ENCODE measurements around the gene DOCK2.
"Not testable (repeated sequence)": the region's sequence is repeated elsewhere in the genome, so short reads cannot be mapped to it uniquely, and the experiment has no call there.

Gene DOCK2

GRCh38 chr5:169637085-169637548 is at the start of gene DOCK2:
DOCK2 (plus strand) TSS chr5:169637275; CDS start chr5:169637327, 52 bp downstream.
- DNase-seq: peak; percentile 71

GRCh38 chr5:169590602-169591001 is 46.5 kb upstream of the DOCK2 start:
- no peak for DNase-seq

- no peak for DNase-seq
Observed at GRCh38 chr5:169591636-169592035, 45.4 kb upstream of the DOCK2 start.

GRCh38 chr5:169592937-169593650 is 44.0 kb upstream of the DOCK2 start:
- DNase-seq: no peak

GRCh38 chr5:169595172-169595820 is 41.8 kb upstream of the DOCK2 start:
- DNase-seq: no peak

GRCh38 chr5:169599451-169599850 is 37.6 kb upstream of the DOCK2 start:
- DNase-seq: no peak

- DNase-seq: no peak
Observed at GRCh38 chr5:169602535-169602934, 34.5 kb upstream of the DOCK2 start.

GRCh38 chr5:169606279-169606678 is 30.8 kb upstream of the DOCK2 start:
- DNase-seq: no peak

- DNase-seq: no peak
Observed at GRCh38 chr5:169607882-169608281, 29.2 kb upstream of the DOCK2 start.

- DNase-seq: no peak
Observed at GRCh38 chr5:169609716-169610115, 27.4 kb upstream of the DOCK2 start.

GRCh38 chr5:169610606-169611005 is 26.5 kb upstream of the DOCK2 start:
- no peak for DNase-seq

- DNase-seq: no peak
Observed at GRCh38 chr5:169615561-169615960, 21.5 kb upstream of the DOCK2 start.

- DNase-seq: not testable (repeated sequence)
Observed at GRCh38 chr5:169624307-169624706, 12.8 kb upstream of the DOCK2 start.

GRCh38 chr5:169626779-169627178 is 10.3 kb upstream of the DOCK2 start:
- no peak for DNase-seq

GRCh38 chr5:169627551-169627950 is 9.5 kb upstream of the DOCK2 start:
- no peak for DNase-seq

- no peak for DNase-seq
Observed at GRCh38 chr5:169628892-169629291, 8.2 kb upstream of the DOCK2 start.

- no peak for DNase-seq
Observed at GRCh38 chr5:169629847-169630548, 7.1 kb upstream of the DOCK2 start.

GRCh38 chr5:169631360-169631759 is 5.7 kb upstream of the DOCK2 start:
- no peak for DNase-seq

- DNase-seq: no peak
Observed at GRCh38 chr5:169632946-169633345, 4.1 kb upstream of the DOCK2 start.

- DNase-seq: no peak
Observed at GRCh38 chr5:169634606-169635005, 2.5 kb upstream of the DOCK2 start.

- DNase-seq: no peak
Observed at GRCh38 chr5:169635936-169636335, 1.1 kb upstream of the DOCK2 start.

GRCh38 chr5:169636477-169637084 is 494 bp upstream of the DOCK2 start:
- no peak for DNase-seq

GRCh38 chr5:169637549-169638121 is 560 bp downstream of the DOCK2 start:
- peak; percentile 65 for DNase-seq
